HG03135 (cell line): Measurements from ENCODE around the gene MMP10.
"Not testable (repeated sequence)": the region's sequence is repeated elsewhere in the genome, so short reads cannot be mapped to it uniquely, and the experiment has no call there.

Source experiments
- ATAC-seq: cut with Tn5 transposase; IDR thresholded peaks from one replicate; pipeline ENCODE4 v1.9.1; 2021; ENCODE audit warnings: mild to moderate bottlenecking, moderate library complexity; ENCODE audit not compliant: unreplicated experiment

The MMP10 gene

GRCh38 chr11:102784380-102784779 is 4.0 kb upstream of the MMP10 start:
- no peak for ATAC-seq

GRCh38 chr11:102783720-102784119 is 3.3 kb upstream of the MMP10 start:
- no peak for ATAC-seq

GRCh38 chr11:102783016-102783415 is 2.6 kb upstream of the MMP10 start:
- no peak for ATAC-seq

- ATAC-seq, result no peak
Measured at GRCh38 chr11:102781676-102782075, 1.2 kb upstream of the MMP10 start.

GRCh38 chr11:102776454-102776853 is 4.0 kb downstream of the MMP10 start:
- no peak for ATAC-seq

GRCh38 chr11:102773386-102773785 is 7.0 kb downstream of the MMP10 start:
- no peak for ATAC-seq

- no peak for ATAC-seq
Measured at GRCh38 chr11:102771351-102771750, 9.1 kb downstream of the MMP10 start.

- ATAC-seq, result no peak
Measured at GRCh38 chr11:102770191-102770590, 10.2 kb downstream of the MMP10 start.

- no peak for ATAC-seq
Measured at GRCh38 chr11:102767800-102768199, 12.6 kb downstream of the MMP10 start.

GRCh38 chr11:102763440-102763839 is 17.0 kb downstream of the MMP10 start:
- ATAC-seq, result no peak

GRCh38 chr11:102762361-102762767 is 18.1 kb downstream of the MMP10 start:
- no peak for ATAC-seq

- no peak for ATAC-seq
Measured at GRCh38 chr11:102761646-102762238, 18.7 kb downstream of the MMP10 start.

- no peak for ATAC-seq
Measured at GRCh38 chr11:102760344-102761035, 19.9 kb downstream of the MMP10 start.

GRCh38 chr11:102757823-102758549 is 22.4 kb downstream of the MMP10 start:
- no peak for ATAC-seq

GRCh38 chr11:102753267-102753666 is 27.2 kb downstream of the MMP10 start:
- no peak for ATAC-seq

GRCh38 chr11:102751673-102752072 is 28.8 kb downstream of the MMP10 start:
- ATAC-seq, result no peak

- no peak for ATAC-seq
Measured at GRCh38 chr11:102749101-102749722, 31.2 kb downstream of the MMP10 start.

- ATAC-seq, result not testable (repeated sequence)
Measured at GRCh38 chr11:102746746-102747578, 33.5 kb downstream of the MMP10 start.

- ATAC-seq, result no peak
Measured at GRCh38 chr11:102734650-102735049, 45.8 kb downstream of the MMP10 start.

- ATAC-seq, result peak; percentile 85
Measured at GRCh38 chr11:102733232-102733875, 47.1 kb downstream of the MMP10 start.
